Endometrial microvascular endothelial cells (primary cell): Measurements from ENCODE around the gene CYP8B1. TPM values are rescaled to one million over a fixed set of nuclear protein-coding genes. Genes with fewer than 3 reads are reported as not detected.

Experiments used
- in situ Hi-C: cut with HindIII; loops from 2 replicates; pipeline ENCODE4 v1.10.0; 2017; ENCODE audit warnings: low sequenced_read_pairs, low pct_unique_long_range_greater_than_20kb; ENCODE audit errors: inconsistent ontology term
- total RNA-seq: library from RNA; depleted of rRNA; stranded (reverse); fragments of >200 nt; gene quantifications from one replicate; pipeline ENCODE4 v1.2.3, GENCODE V29; 2015; ENCODE audit errors: inconsistent ontology term

CYP8B1 gene
- total RNA-seq, 1 donor from 2014 or later: not detected

DNA sequence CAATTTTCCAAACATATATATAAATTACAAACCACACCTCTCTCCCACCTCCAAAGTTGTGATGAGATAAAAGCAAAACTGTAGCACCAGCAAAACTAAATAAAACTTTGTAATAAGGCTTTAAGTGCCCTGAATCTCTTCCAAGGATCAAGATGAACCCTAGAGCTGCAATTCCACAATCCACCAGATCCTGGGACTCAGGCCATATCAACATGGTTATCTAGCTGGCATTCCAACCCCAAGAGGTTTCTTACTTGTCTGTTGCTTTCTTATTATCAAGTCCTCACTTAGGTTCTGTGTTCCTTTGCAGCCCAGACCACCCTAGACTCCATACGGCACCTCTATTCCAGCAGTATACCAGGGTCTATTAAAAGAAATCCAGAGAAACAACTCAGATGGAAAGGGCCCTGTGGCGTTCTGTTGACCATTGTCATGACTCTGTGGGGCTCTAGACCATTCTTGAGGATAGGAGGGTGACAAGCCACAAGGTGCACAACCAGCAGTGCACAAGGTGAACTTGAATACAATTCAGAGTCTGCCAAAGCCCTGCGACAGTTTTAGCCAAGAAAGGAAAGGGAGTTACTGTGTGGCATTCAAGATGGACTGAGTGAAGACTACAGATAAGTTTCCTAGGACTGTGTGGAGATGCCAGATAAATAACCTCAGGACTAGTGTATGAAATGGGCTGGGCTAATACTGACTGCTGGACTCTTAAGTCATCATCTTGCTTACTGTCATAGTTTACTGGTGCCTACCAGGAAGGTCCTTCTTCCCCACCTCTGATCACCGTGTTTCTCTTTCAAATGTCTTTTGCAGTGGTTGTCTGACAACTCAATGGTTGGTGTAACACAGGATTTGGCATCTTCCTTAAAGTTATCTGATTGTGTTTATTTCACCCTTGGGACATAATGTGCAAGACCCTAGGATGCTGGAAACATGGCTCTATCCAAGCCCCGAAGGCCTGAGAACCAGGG lies 39.2 kb downstream of the CYP8B1 start:
- in situ Hi-C loops: no loop called here

DNA sequence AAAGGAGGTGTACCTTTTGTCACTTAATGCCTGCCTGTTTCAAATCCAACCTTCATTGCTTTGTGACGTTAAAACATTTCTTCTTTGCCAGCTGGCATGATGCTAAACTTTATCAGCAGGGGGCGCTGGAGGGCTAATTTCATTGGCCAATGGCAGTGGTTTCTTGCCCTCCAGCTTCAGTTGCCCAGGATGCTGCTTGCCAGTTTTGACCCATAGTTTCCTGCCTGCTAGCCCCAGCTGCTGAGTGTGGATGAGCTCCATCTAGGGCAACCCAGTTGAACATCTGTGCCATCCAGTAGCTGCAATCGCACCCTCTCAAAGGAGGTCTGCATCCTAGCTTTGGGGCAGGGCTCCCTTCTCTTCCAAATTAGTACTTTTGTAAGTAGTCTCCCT lies 44.4 kb downstream of the CYP8B1 start:
- in situ Hi-C loops: no loop called here

DNA sequence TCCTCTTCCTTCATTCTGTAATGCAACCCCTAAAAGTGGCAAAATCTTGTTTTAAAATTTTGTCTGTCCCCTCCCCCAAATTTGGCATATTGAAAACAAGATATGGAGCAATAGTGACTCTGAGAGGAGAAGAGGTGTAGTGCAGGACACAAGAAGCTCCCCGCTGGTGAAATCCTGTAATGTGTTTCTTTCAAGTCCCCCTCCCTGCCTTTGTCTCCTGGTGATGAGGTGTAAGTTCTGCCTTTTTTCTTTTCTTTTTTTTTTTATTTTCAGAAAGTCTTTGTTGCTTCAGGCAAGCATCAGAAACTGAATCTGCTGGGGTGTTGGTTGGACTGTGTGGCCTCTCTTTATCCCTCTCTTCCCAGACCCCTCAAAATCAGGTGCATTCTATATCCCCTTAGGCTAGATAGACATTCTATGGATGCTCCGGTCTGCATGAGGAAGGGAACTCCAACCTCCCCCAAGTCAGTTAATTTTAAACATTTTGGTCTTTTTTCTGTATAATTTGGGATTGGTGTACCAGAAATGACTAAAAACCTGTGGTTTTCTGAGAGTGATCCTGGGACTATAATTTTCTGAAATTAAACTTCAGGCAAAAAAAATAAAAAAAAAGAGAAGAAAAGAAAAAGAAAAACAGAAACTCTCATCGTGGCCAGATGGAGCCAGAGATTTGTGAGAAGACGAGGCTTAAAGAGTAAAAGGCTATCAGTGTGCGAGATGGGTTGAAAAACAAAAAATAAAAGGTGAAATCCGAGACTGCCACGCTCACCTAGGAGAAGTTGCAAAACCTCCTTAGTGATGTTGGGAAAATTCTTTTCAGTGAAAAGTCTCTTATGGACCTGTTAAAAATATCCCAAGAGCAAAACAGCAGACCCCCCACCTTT lies 45.0 kb downstream of the CYP8B1 start:
- in situ Hi-C loops: no loop called here

DNA sequence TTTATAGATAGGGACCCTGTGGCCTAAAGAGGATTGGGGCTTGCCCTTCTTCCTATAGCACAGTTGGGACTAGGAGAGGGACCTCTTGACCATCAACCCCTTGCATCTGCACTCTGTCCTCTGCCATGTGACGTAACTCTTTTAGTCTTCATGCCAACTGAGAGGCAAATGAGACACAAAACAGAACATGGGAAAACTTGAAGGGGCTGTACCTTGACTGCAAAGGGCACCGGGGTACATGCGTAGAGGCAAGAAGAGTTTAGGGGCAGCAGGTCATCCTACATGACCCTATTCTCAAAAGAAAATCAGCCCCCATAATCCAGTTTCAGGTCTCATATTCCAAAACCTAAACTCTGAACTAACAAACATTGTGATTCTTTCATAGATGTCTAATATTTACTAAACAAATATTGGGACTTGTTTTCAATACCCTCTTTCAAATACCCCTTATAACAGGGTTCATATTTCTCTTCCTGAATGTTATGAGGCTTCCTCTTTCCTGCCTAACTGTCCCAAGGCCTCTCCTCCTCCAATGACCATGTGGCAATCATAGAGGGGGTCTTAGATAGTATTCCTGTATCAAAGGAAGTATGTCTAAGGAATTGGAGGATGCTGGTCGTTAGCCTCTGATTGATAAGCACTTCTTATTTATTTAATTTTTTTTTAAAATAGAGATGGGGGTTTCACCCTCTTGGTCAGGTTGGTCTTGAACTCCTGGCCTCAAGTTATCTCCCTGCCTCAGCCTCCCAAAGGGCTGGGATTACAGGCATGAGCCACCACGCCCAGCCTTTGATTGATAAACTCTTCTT lies 45.8 kb downstream of the CYP8B1 start:
- in situ Hi-C loops: no loop called here

DNA sequence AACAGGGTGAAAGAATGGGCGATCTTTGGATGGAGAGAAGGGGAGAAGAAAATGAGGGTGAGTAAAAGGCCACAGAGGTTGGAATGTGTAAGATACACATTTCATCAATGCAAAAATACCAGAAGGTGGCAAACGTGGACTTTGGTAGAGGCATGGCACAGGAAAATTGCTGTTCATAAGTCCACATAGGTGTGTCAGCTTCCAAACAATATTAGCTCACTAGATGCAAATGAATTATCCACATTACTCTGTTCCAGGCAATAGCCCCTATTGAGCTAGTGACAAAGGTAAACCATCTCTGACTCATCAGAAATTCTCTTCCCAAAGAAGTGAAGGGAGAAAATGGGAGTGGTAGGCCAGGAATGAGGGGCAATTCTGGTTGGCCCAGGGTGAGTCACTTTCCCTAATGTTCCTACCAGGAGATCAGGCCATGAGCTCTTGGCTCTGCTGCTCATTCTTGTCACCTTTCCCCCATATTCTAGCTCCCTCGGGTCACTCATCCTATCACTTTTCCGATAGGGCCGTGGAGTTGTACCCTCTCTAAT lies 46.5 kb downstream of the CYP8B1 start:
- in situ Hi-C loops: no loop called here

DNA sequence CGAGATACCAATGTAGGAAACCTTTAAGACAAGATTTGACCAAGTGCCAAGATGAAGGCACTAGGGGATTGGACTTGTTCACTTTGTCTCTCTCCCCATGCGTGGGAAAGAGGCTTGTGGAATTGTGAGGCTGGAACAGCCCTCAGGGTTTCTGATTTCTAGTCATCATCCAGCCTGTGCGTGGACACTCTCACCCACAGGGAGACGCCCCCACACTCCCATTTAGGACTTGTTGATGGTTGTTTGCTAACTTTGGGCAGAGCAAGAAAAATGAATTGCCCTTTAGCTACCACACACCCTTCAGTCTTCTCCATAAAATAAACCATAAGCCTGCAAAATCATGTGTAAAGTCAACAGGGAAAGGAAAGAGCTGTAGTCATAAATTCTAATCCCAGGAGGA lies 48.0 kb downstream of the CYP8B1 start:
- in situ Hi-C loops: no loop called here

DNA sequence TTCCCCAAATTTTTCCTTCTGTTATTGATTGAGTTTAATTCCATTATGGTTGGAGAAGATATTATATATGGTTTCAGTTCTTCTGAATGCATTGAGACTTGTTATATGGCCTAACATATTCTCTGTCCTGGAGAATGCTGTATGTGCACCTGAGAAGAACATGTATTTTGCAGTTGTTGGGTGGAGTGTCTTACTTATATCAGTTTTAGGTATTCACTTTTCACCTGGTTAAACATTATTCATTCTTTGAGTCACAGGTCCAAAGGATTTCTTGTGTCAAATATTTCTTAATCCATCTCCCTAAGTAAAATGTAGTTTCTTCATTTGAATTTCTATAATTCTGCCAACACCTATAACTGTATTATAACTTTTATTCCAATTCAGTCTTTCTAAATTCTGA lies 48.7 kb downstream of the CYP8B1 start:
- in situ Hi-C loops: no loop called here

DNA sequence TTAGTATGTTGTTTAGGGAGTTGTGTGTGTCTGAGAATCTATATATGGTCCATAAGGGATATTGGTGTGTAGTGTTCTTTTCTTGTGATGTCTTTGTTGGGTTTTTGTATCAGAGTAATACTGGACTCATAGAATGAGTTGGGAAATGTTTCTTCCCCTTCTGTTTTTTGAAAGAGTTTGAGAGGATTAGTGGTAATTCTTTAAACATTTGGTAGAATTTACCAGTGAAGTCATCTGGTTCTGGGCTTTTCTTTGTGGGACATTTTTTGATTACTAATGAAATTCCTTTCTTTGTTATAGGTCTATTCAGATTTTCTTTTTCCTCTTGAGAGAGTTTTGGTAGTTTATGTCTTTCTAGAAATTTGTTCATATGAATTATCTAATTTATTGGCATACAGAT lies 49.5 kb downstream of the CYP8B1 start:
- in situ Hi-C loops: no loop called here

DNA sequence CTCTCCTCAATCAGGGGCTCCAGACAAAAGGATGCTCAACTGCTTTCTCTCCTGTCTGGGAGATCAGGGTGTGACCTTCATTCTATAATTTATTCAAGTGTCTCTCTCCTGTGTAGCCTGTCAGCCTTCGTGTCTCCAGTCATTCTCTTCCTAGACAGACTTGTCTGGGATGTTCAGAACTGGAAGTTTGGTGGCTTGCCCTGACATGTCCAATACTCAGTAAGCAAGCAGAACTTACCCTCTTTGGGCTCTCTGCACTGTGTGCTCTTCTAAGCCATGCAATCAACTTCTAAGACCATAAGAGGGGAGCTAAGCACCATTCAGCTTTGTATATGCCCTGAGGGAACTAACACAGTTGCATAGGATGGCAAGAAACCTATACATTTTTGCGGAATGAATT lies 52.3 kb downstream of the CYP8B1 start:
- in situ Hi-C loops: no loop called here

DNA sequence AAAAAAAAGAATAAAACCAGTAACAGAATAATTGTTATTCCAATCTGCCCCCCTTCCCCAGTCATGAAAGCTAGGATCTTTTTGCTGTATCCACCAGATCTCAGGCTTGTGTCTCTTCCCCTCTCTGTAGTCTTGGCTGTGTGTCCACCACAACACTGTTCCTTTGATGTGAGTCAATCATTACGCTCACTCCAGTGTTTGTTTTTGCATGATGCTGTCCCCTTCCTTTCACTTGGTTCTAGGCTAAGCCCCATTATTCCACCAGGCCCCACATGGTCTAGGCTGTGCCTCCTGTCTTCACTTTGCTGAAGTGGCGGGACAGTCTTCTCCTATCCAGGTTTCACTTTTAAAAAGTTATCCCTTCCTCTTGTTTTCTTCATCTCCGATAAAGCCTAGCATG lies 52.9 kb downstream of the CYP8B1 start:
- in situ Hi-C loops: no loop called here

Other genes with a start within 250 kb of the CYP8B1 start
- gene ZBTB47, start 222.2 kb downstream of the CYP8B1 start, total RNA-seq: 10.9 TPM
- not detected for gene KLHL40, start 190.3 kb downstream of the CYP8B1 start, total RNA-seq
- gene HHATL, start 173.1 kb downstream of the CYP8B1 start, total RNA-seq: not detected
- not detected for gene CCDC13, start 102.6 kb downstream of the CYP8B1 start, total RNA-seq
- 205 TPM for gene HIGD1A, start 71.4 kb downstream of the CYP8B1 start, total RNA-seq
- not detected for gene ACKR2, start 66.4 kb downstream of the CYP8B1 start, total RNA-seq
- gene ZNF662, start 30.3 kb upstream of the CYP8B1 start, total RNA-seq: 0.37 TPM
- gene GASK1A, start 103.4 kb upstream of the CYP8B1 start, total RNA-seq: not detected
- gene POMGNT2, start 230.2 kb upstream of the CYP8B1 start, total RNA-seq: 12.2 TPM